GM18520 (cell line): ENCODE results near the gene PCDHB14.

ENCODE experiments used
- ATAC-seq: cut with Tn5 transposase; IDR thresholded peaks from one replicate; pipeline ENCODE4 v1.9.1; 2021; ENCODE audit not compliant: unreplicated experiment

The PCDHB14 gene

GRCh38 chr5:141269195-141269594 is 46.1 kb downstream of the PCDHB14 start:
- no peak for ATAC-seq

- ATAC-seq: no peak
Measured at GRCh38 chr5:141272906-141273305, 49.8 kb downstream of the PCDHB14 start.
